MV-4-11 (cell line): Measurements from ENCODE around the gene DNPH1.

Experiments
- DNase-seq: peaks from one replicate; lab custom pipeline; 2025; lab: John Stamatoyannopoulos, UW

Gene DNPH1

GRCh38 chr6:43181621-43181941 is 47.7 kb downstream of the DNPH1 start:
- no peak for DNase-seq

DNA sequence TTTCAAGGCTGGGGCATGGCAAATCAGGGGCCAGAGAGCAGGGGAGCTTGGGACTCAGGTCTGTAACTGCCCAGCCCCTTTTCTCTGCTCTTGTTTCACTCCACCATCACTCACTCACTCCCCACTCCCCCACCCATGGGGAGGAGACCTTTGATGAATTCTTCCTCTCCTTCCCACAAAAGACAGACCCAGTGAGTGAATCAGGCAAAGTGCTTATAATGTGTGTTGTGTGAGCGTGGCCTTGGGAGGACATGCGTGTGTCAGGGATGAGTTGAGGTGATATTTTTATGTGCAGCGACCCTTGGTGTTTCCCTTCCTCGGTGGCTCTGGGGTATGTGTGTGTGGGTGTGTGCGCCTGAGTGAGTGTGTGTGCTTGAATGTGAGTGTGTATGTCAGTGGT is 48.3 kb downstream of the DNPH1 start:
- no peak for DNase-seq

GRCh38 chr6:43180058-43180457 is 49.2 kb downstream of the DNPH1 start:
- DNase-seq, result no peak

GRCh38 chr6:43178951-43179830 is 50.1 kb downstream of the DNPH1 start:
- DNase-seq, result no peak

DNA sequence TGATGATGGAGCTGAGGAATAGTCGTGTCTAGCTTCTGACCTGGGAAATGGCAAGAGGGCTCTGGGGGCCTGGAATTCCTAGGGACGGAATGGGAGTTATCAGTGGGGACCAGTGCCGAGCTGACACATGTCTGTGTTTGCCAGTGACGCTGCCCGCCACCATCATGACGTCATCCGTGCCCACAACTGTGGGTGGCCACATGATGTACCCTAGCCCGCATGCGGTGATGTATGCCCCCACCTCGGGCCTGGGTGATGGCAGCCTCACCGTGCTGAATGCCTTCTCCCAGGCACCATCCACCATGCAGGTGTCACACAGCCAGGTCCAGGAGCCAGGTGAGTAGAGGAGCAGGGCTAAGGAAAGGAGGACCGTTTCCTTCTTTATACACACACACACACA is 51.1 kb downstream of the DNPH1 start:
- DNase-seq, result no peak

DNA sequence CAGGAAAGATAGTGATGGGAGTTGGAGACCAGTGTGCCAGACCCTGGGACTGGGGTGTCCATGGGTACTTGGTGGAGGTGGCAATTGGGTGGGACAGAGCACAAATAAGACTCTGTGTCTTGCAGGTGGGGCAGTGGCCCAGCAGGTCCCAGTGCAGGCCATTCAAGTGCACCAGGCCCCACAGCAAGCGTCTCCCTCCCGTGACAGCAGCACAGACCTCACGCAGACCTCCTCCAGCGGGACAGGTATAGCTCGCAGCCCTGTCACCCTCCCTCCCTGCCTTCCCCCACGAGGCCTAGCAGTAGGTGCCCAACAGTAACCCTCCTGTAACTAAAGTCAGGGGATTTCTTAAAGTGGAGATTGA is 52.9 kb downstream of the DNPH1 start:
- no peak for DNase-seq

DNA sequence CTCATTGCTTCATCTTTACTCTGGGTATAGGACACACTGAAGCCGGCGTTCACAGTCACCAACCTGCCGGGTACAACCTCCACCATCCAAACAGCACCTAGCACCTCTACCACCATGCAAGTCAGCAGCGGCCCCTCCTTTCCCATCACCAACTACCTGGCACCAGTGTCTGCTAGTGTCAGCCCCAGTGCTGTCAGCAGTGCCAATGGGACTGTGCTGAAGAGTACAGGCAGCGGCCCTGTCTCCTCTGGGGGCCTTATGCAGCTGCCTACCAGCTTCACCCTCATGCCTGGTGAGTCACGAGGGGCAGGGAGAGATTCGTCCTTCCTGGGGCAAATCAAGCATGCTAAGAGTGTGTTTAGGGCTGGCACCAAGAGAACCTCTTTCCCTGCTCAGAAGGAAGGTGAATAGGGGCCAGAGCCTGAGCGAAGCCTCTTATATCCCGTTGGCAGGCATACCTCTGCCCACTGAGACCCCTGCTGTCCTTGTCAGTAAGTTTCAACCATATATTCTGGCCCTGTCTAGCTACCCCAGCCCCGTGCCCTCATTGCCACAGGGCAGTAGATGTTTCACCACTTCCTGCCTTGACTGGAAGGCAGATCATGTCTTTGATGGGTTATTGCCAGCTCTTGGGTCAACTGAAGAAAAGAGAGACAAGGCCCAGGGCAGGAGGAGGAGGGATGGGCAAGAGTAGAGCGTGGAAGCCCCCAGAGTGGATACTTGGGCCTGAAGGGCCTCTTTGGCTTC is 53.4 kb downstream of the DNPH1 start:
- DNase-seq, result no peak
